ENCODE data around the gene DUOX1.

The DUOX1 gene

GRCh38 chr15:45198337-45199135 lies 68.7 kb downstream of the DUOX1 start:
- peak; percentile 71 for FAIRE-seq

- no peak for FAIRE-seq
Observed at GRCh38 chr15:45199136-45199810, 69.5 kb downstream of the DUOX1 start.

GRCh38 chr15:45200001-45200798 lies 70.4 kb downstream of the DUOX1 start:
- peak; percentile 95 for FAIRE-seq

- FAIRE-seq = no peak
Observed at GRCh38 chr15:45200799-45201556, 71.2 kb downstream of the DUOX1 start.

GRCh38 chr15:45201557-45201859 lies 71.7 kb downstream of the DUOX1 start:
- FAIRE-seq = no peak

- FAIRE-seq = no peak
Observed at GRCh38 chr15:45201869-45202268, 72.1 kb downstream of the DUOX1 start.

- no peak for FAIRE-seq
Observed at GRCh38 chr15:45203182-45203581, 73.4 kb downstream of the DUOX1 start.

GRCh38 chr15:45205192-45205591 lies 75.4 kb downstream of the DUOX1 start:
- no peak for FAIRE-seq

- FAIRE-seq = no peak
Observed at GRCh38 chr15:45212493-45212892, 82.7 kb downstream of the DUOX1 start.

All from A204.1 (cell line).